Lung (tissue), 16 donors: Measurements from ENCODE around the gene CSRP3. TPM values are rescaled to one million over a fixed set of nuclear protein-coding genes. Genes with fewer than 3 reads are reported as not detected.
A peak's percentile ranks its signal among the peaks of the same experiment; 100 is the strongest.

Source experiments
- ATAC-seq: fragments of 200-7000 bp; cut with Tn5 transposase; one replicate; pipeline ENCODE4 v1.9.1; 2020; ENCODE audit warnings: moderate number of reproducible peaks; ENCODE audit not compliant: insufficient read depth, low FRiP score
- DNase-seq, 3 donors: peaks; one replicate each; pipeline ENCODE4 v3.0.0-alpha.2; 2013 to 2017
- H3K27ac ChIP-seq, 2 donors: one replicate each; pipeline ENCODE4 v1.5.1; 2013; ENCODE audit warnings: mild to moderate bottlenecking in 2 of 2, moderate library complexity in 2 of 2, control low read depth in 1 of 2, inconsistent platforms in 1 of 2, low read depth in 1 of 2, low read length in 1 of 2
- H3K27me3 ChIP-seq, 3 donors: one replicate each; pipeline ENCODE4 v1.5.1; 2013; ENCODE audit warnings: low read length in 2 of 3; ENCODE audit not compliant: control insufficient read depth in 3 of 3, insufficient read depth in 3 of 3
- H3K36me3 ChIP-seq, 4 donors: one replicate each; pipeline ENCODE4 v1.5.1; 2013; ENCODE audit warnings: low read length in 4 of 4, mild to moderate bottlenecking in 1 of 4, moderate library complexity in 1 of 4; ENCODE audit not compliant: control insufficient read depth in 4 of 4, insufficient read depth in 4 of 4
- H3K4me1 ChIP-seq, 5 donors: one replicate each; pipeline ENCODE4 v1.5.1; 2013; ENCODE audit warnings: low read length in 5 of 5, mild to moderate bottlenecking in 2 of 5, moderate library complexity in 1 of 5; ENCODE audit not compliant: control insufficient read depth in 5 of 5, insufficient read depth in 5 of 5
- H3K4me3 ChIP-seq: one replicate; pipeline ENCODE4 v1.5.1; 2013; ENCODE audit warnings: mild to moderate bottlenecking, control low read depth, moderate library complexity
- H3K9ac ChIP-seq, 2 donors: one replicate each; pipeline ENCODE4 v1.5.1; 2013; ENCODE audit warnings: low read length in 2 of 2, control low read depth in 1 of 2; ENCODE audit not compliant: insufficient read depth in 1 of 2
- H3K9me3 ChIP-seq, 4 donors: one replicate each; pipeline ENCODE4 v1.5.1; 2013; ENCODE audit warnings: low read length in 3 of 4, mild to moderate bottlenecking in 1 of 4, moderate library complexity in 1 of 4; ENCODE audit not compliant: control insufficient read depth in 4 of 4, insufficient read depth in 3 of 4
- WGBS, 2 donors: extraction: QIAGEN DNeasy Blood & Tissue Kit; methylation state at CpG; one replicate each; pipeline ENCODE4 v1.1.7; 2013; 5-methylcytosine and 5-hydroxymethylcytosine counted together
- long read RNA-seq, 5 donors: transcript quantifications; one replicate each; lab custom pipeline, GENCODE V29; 2026
- polyA plus RNA-seq, 2 donors: library from polyadenylated mRNA; stranded (reverse); fragments of 200-250 nt; gene quantifications; one replicate each; pipeline ENCODE4 v1.2.1, GENCODE V29; 2013
- total RNA-seq, 2 donors: library from RNA; depleted of rRNA in 1 of 2; stranded (reverse); fragments of >200 nt in 1 of 2; gene quantifications; one replicate each; pipeline ENCODE4 v1.2.1, GENCODE V29; 2014 to 2021
- TF ChIP-seq, protein P1 (sequence below): IDR thresholded peaks from 2 replicates; pipeline ENCODE4 v1.5.1; 2012; ENCODE audit warnings: mild to moderate bottlenecking; ENCODE audit errors: control extremely low read depth, extremely low read depth
- donor health status: control.
- donor health status: control.
- donor health status: Bipolar disorder and iron deficiency.
- donor health status: healthy.
- donor health status: DM: yes; HTN: yes; CAD: no.

CSRP3 gene
- total RNA-seq (1 to 10 TPM in 1 of 2 donors, not detected in 1; 3.5 TPM), polyA plus RNA-seq (under 1 TPM in 1 of 2 donors, not detected in 1; 0.07 TPM)
- long read RNA-seq, donor 1, partial matches to known transcripts: 0 of 1 reads
- long read RNA-seq, donor 1, other reads (novel, unspliced or antisense): 0 of 1 reads
- long read RNA-seq, donor 2: 0 reads
- long read RNA-seq, donor 3: 0 reads
- long read RNA-seq, donor 4, partial matches to known transcripts: 0 of 2 reads
- long read RNA-seq, donor 4, other reads (novel, unspliced or antisense): 0 of 2 reads
- long read RNA-seq, donor 5: 0 reads

GRCh38 chr11:19201737-19202605, at the start of gene CSRP3:
Gene CSRP3, minus strand, starts transcription at chr11:19201983. Its CDS starts 9,535 bp downstream, at chr11:19192448.
- Histone ChIP-seq H3K4me1 (peaks cover 0 to 18% (median 6%) of the 10 kb centered on the region in 5 donors), H3K9me3 (peaks cover 0 to 3% (median 0%) of the 10 kb centered on the region in 4 donors), H3K36me3 (no peaks in the 10 kb centered on the region), H3K27me3 (no peaks in the 10 kb centered on the region), H3K27ac (peak within 1 kb of the TSS in 1 of 2 donors; percentile 91), H3K4me3 (no peak within 1 kb of the TSS), H3K9ac (no peak within 1 kb of the TSS)
- DNase-seq: no peak
- no peak for ATAC-seq
- WGBS, 2 donors: 79 to 86% methylated on average over 7 of the region's 7 CpGs
- TF ChIP-seq, protein P1, sequence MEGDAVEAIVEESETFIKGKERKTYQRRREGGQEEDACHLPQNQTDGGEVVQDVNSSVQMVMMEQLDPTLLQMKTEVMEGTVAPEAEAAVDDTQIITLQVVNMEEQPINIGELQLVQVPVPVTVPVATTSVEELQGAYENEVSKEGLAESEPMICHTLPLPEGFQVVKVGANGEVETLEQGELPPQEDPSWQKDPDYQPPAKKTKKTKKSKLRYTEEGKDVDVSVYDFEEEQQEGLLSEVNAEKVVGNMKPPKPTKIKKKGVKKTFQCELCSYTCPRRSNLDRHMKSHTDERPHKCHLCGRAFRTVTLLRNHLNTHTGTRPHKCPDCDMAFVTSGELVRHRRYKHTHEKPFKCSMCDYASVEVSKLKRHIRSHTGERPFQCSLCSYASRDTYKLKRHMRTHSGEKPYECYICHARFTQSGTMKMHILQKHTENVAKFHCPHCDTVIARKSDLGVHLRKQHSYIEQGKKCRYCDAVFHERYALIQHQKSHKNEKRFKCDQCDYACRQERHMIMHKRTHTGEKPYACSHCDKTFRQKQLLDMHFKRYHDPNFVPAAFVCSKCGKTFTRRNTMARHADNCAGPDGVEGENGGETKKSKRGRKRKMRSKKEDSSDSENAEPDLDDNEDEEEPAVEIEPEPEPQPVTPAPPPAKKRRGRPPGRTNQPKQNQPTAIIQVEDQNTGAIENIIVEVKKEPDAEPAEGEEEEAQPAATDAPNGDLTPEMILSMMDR: no peak

DNA sequence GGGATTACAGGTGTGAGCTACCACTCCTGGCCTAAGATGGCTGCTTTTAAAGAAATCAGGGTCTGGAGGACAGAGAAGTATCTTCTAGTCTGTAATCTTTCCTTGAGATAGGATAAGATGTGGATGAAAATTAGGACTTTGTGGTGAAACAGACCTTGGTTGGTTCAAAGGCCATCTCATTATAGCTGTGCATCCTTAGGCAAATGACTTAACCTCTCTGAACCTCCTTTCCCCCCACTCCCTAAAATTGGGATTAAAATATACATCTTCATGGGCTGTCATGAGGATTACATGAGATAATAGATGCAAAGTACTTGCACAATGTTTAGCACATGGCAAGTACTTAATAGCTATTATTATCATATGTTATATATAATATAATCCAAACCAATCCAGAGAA, 49.8 kb upstream of the CSRP3 start:
- Histone ChIP-seq H3K4me1 (no peaks in the 10 kb centered on the region), H3K27me3 (peaks cover 0 to 2% (median 0%) of the 10 kb centered on the region in 3 donors), H3K9me3 (peaks cover 0 to 1% (median 0%) of the 10 kb centered on the region in 4 donors), H3K36me3 (no peaks in the 10 kb centered on the region), H3K27ac (no peak overlapping the region), H3K4me3 (no peak overlapping the region), H3K9ac (no peak overlapping the region)
- no peak for ATAC-seq
- TF ChIP-seq, protein P1: no peak
- no peak for DNase-seq

- TF ChIP-seq, protein P1: no peak
- 94 to 95% methylated on average over 1 of the region's 1 CpG for WGBS, 2 donors
- no peak overlapping the region for H3K27ac ChIP-seq
- peaks cover 0 to 3% (median 0%) of the 10 kb centered on the region in 4 donors for H3K9me3 ChIP-seq
- H3K4me3 ChIP-seq: no peak overlapping the region
- H3K36me3 ChIP-seq: no peaks in the 10 kb centered on the region
- H3K9ac ChIP-seq: no peak overlapping the region
- H3K4me1 ChIP-seq: peaks cover 0 to 11% (median 0%) of the 10 kb centered on the region in 5 donors
- ATAC-seq (no peak), DNase-seq (no peak)
- H3K27me3 ChIP-seq: peaks cover 0 to 17% (median 2%) of the 10 kb centered on the region in 3 donors
These were observed 45.0 kb upstream of the CSRP3 start for GRCh38 chr11:19246816-19247215.
